Suprapubic skin (tissue), 4 donors: ENCODE results near the gene PRPF40B.

Source experiments
- CTCF ChIP-seq, 2 donors: fragments of 200-600 bp in 1 of 2; fragments of 450-650 bp in 1 of 2; sonication (generic) in 1 of 2; IDR thresholded peaks; one replicate each; pipeline ENCODE4 v1.5.1; 2016 to 2019; ENCODE audit warnings: antibody characterized with exemption in 2 of 2, mild to moderate bottlenecking in 1 of 2, moderate library complexity in 1 of 2
- EP300 ChIP-seq: sonication (generic); formaldehyde crosslinking; IDR thresholded peaks from one replicate; pipeline ENCODE4 v1.6.1; 2017; ENCODE audit warnings: antibody characterized with exemption
- POLR2A ChIP-seq, 2 donors: fragments of 450-650 bp; IDR thresholded peaks; one replicate each; pipeline ENCODE4 v1.6.1; 2017; ENCODE audit warnings: antibody characterized with exemption in 2 of 2, mild to moderate bottlenecking in 2 of 2, moderate library complexity in 2 of 2
- POLR2AphosphoS5 ChIP-seq, 3 donors: sonication (generic); formaldehyde crosslinking; IDR thresholded peaks; one replicate each; pipeline ENCODE4 v1.6.1; 2017; ENCODE audit warnings: antibody characterized with exemption in 3 of 3

GRCh38 chr12:49626169-49626835 lies 2.9 kb downstream of the PRPF40B start:
- TF ChIP-seq CTCF (IDR thresholded peaks at IDR 0.05) (no peak), POLR2A (IDR thresholded peaks at IDR 0.05) (no peak), POLR2AphosphoS5 (IDR thresholded peaks at IDR 0.05) (no peak), EP300 (no peak)
